ENCODE results near the gene GALNT17. TPM values are rescaled to one million over a fixed set of nuclear protein-coding genes. Genes with fewer than 3 reads are reported as not detected.

Gene GALNT17
- total RNA-seq, 2 donors from 2014 or later, result 46.7 to 58.1 TPM

GRCh38 chr7:71191771-71192170 lies 59.8 kb downstream of the GALNT17 start:
- TF ChIP-seq POLR2A (IDR thresholded peaks at IDR 0.05) (no peak), POLR2AphosphoS5 (IDR thresholded peaks at IDR 0.05) (no peak), CTCF (IDR thresholded peaks at IDR 0.05) (no peak)
- DNase-seq (ENCODE audit: low spot score), result no peak
- WGBS, result 95% methylated on average over 6 of the region's 6 CpGs
- intact Hi-C loops (cut with DNase I), result no loop called here
- Histone ChIP-seq H3K27me3 (replicated peaks; ENCODE audit: insufficient read depth) (no peaks in the 10 kb centered on the region), H3K4me3 (no peak overlapping the region), H3K36me3 (no peaks in the 10 kb centered on the region), H3K9me3 (no peaks in the 10 kb centered on the region), H3K4me1 (replicated peaks) (no peaks in the 10 kb centered on the region), H3K27ac (no peak overlapping the region)

- Histone ChIP-seq H3K36me3 (no peaks in the 10 kb centered on the region), H3K4me1 (replicated peaks) (no peaks in the 10 kb centered on the region), H3K27ac (no peak overlapping the region), H3K9me3 (no peaks in the 10 kb centered on the region), H3K4me3 (no peak overlapping the region), H3K27me3 (replicated peaks; ENCODE audit: insufficient read depth) (no peaks in the 10 kb centered on the region)
- intact Hi-C loops (cut with DNase I), result no loop called here
- WGBS, result 76% methylated on average over 5 of the region's 5 CpGs
- DNase-seq (ENCODE audit: low spot score), result no peak
- TF ChIP-seq CTCF (IDR thresholded peaks at IDR 0.05) (no peak), POLR2A (IDR thresholded peaks at IDR 0.05) (no peak), POLR2AphosphoS5 (IDR thresholded peaks at IDR 0.05) (no peak)
Measured at GRCh38 chr7:71193099-71193810, 61.3 kb downstream of the GALNT17 start.

DNA sequence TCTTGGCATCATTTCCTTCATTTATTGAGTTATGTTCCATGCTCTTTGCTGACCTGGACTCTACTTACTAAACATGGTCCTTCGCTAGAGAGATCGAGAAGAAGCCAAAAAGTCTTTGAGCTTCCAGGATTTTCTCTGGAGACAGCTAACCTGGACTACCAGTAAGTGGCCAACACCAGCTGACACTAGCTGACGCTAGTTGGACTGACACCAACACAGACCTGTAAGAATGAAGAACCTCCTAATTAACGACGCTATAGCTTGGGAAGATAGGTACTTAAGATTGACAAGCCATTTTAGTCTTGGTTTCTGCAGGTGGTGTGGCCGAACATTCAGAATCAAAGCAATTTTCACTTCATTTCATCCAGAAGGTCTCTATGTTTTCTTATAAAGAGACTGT lies 66.4 kb downstream of the GALNT17 start:
- Histone ChIP-seq H3K27me3 (replicated peaks; ENCODE audit: insufficient read depth) (no peaks in the 10 kb centered on the region), H3K27ac (peak overlapping the region; percentile 41 to 61), H3K4me3 (no peak overlapping the region), H3K9me3 (no peaks in the 10 kb centered on the region), H3K4me1 (replicated peaks) (no peaks in the 10 kb centered on the region), H3K36me3 (no peaks in the 10 kb centered on the region)
- 50% methylated on average over 6 of the region's 6 CpGs for WGBS
- intact Hi-C loops (cut with DNase I), result no loop called here
- no peak for DNase-seq (ENCODE audit: low spot score)
- TF ChIP-seq CTCF (IDR thresholded peaks at IDR 0.05), result no peak
- no peak for TF ChIP-seq POLR2A (IDR thresholded peaks at IDR 0.05)
- TF ChIP-seq POLR2AphosphoS5 (IDR thresholded peaks at IDR 0.05), result no peak

DNA sequence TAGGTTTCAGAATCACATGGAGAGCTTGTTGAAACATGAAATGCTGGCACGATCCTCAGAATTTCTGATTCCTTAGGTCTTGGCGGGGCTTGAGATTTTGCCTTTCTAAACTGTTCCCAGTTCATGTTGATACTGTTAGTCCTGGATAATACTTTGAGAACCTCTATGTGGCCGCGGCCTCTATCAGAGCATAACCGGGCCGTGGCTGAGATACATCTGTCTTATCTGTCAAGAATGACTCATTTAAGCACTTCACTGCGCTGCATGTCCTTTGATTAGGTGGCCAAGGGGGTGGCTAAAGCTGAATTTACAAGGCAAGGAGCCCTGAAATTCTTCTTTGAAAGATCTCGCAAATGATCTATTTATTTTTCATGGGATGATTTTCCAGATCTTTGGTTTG lies 66.9 kb downstream of the GALNT17 start:
- intact Hi-C loops (cut with DNase I), result no loop called here
- Histone ChIP-seq H3K9me3 (no peaks in the 10 kb centered on the region), H3K4me1 (replicated peaks) (no peaks in the 10 kb centered on the region), H3K27me3 (replicated peaks; ENCODE audit: insufficient read depth) (no peaks in the 10 kb centered on the region), H3K27ac (peak overlapping the region; percentile 41 to 61), H3K4me3 (no peak overlapping the region), H3K36me3 (no peaks in the 10 kb centered on the region)
- WGBS, result 20% methylated on average over 8 of the region's 8 CpGs
- TF ChIP-seq POLR2A (IDR thresholded peaks at IDR 0.05), result no peak
- peak; percentile 44 for TF ChIP-seq POLR2AphosphoS5 (IDR thresholded peaks at IDR 0.05)
- peak; percentile 40 for DNase-seq (ENCODE audit: low spot score)

GRCh38 chr7:71206184-71206583 lies 74.2 kb downstream of the GALNT17 start:
- H3K27ac ChIP-seq, result no peak overlapping the region
- DNase-seq (ENCODE audit: low spot score), result no peak
- TF ChIP-seq CTCF (IDR thresholded peaks at IDR 0.05) (no peak), POLR2A (IDR thresholded peaks at IDR 0.05) (no peak), POLR2AphosphoS5 (IDR thresholded peaks at IDR 0.05) (no peak)
- WGBS, result 59% methylated on average over 4 of the region's 4 CpGs
- H3K4me3 ChIP-seq, result no peak overlapping the region
- no peaks in the 10 kb centered on the region for H3K27me3 ChIP-seq (replicated peaks; ENCODE audit: insufficient read depth)
- intact Hi-C loops (cut with DNase I), result no loop called here
- H3K36me3 ChIP-seq, result no peaks in the 10 kb centered on the region
- no peaks in the 10 kb centered on the region for H3K4me1 ChIP-seq (replicated peaks)
- H3K9me3 ChIP-seq, result no peaks in the 10 kb centered on the region

Measured in prostate gland (tissue), 2 donors.